Epithelial cell of prostate (primary cell): ENCODE measurements around the gene CUX1.
"Not testable (repeated sequence)": the region's sequence is repeated elsewhere in the genome, so short reads cannot be mapped to it uniquely, and the experiment has no call there.

ENCODE experiments used
- DNase-seq: peaks from one replicate; pipeline ENCODE4 v3.0.0-alpha.2; 2011; ENCODE audit warnings: low read depth, low spot score
- H3K27ac ChIP-seq: fragments of 450-650 bp; 2 replicates; pipeline ENCODE4 v1.5.1; 2017; ENCODE audit warnings: mild to moderate bottlenecking

The CUX1 gene

GRCh38 chr7:102303669-102304422, 486.4 kb downstream of the CUX1 start:
- no peak for DNase-seq

GRCh38 chr7:102304668-102305067, 487.2 kb downstream of the CUX1 start:
- DNase-seq = no peak
- no peak overlapping the region for H3K27ac ChIP-seq

More at GRCh38 chr7:102303669-102304422, 486.4 kb downstream of the CUX1 start:
- no peak overlapping the region for H3K27ac ChIP-seq

DNA sequence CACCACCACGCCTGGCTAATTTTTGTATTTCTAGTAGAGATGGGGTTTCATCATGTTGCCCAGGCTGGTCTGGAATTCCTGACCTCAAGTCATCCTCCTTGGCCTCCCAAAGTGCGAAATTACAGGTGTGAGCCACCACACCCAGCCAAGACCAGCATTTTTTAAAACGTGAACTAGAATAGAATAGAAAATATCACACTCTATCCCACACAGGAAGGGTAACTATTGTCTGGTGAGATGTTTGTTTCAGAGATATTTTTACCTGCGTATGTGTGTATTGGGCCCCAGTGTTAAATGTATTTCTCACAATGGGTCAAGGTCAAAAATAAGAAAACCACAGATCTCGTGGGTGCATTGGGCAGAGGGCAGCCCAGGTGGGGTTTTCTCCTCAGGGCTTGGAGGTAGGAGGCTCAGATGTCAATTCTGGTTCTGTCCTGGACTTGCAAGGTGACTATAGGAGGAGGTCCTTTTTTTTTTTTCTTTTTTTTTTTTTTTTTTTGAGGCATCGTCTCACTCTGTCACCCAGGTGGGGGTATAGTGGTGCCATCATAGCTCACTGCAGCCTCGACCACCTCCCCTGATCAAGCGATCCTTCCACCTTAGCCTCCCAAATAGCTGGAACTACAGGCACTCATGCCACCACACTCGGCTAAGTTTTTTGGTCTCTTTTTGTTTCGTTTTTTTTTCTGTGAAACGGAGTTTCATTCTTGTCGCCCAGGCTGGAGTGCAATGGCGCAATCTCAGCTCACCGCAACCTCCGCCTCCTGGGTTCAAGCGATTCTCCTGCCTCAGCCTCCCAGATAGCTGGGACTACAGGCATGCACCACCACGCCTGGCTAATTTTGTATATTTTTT, 488.2 kb downstream of the CUX1 start:
- no peak for DNase-seq
- H3K27ac ChIP-seq = no peak overlapping the region

DNA sequence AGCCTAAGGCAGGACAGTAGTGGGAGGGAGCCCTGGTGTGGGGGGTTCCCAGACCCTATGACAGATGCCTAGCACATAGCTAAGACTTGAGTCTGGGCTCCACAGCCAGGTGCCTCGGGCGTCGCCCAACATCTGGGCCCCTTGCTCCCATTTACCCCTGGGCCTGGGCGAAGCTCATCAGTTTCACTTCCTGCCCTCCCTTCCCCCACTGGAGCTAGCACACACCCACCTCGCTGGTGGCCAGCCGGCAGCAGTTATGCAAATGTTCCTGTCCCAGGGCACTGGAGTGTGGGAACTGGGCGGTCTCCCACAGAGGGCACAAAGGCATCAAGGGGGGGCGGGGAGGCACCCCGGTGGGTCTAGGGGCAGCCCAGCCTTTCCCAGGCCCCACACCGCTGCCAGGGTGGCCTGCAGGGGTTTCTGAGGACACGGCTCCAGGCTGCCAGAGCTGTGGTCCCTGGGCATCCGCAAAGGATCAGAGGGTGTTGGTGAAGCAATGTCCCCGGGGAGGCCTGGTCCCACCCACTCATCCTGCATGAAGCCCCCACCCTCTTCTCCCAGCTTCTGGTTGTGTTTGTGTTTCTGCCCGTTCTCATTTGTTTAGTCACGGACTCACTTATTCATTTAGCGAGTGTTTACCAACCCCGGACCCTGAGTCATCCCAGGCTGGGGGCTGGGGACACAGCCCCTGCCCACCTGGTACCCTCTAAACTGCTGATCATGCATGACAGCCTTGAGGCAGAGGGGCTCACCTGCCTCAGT, 489.7 kb downstream of the CUX1 start:
- no peak overlapping the region for H3K27ac ChIP-seq
- no peak for DNase-seq

GRCh38 chr7:102310414-102310815, 493.0 kb downstream of the CUX1 start:
- H3K27ac ChIP-seq = no peak overlapping the region
- DNase-seq = no peak

GRCh38 chr7:102312317-102312716, 494.9 kb downstream of the CUX1 start:
- no peak overlapping the region for H3K27ac ChIP-seq
- DNase-seq = no peak

DNA sequence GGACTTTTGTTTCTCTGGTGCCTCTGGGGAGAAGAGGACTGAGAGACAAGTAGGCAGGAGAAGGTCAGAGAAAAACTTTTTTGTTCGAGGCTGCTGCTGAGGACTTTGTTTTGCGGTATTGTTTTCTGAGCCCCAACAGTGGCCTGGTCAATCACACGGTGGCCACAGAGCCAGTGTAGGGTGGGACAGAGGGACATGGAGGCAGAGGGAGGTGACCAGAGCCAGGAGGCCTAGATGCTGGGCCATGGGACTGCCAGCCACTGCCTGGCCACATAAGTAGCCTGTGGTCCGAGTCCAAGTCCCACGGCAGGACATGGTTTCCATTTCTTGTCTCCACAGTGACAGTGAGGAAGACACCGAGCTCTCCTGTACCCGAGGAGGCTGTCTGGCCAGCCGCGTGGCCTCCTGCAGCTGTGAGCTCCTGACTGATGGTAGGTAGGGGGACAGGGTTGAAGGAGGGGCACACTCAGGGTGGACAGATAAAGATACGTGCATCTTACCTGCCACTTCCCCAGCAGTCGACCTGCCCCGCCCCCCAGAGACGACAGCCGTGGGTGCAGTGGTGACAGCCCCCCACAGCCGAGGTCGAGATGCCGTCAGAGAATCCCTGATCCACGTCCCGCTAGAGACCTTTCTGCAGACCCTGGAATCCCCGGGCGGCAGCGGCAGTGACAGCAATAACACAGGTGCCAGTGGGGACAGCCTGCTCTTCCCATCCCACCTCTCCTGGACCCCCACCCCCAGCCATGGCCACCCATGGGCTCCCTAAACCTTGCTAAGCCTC, 496.8 kb downstream of the CUX1 start:
- DNase-seq = no peak
- no peak overlapping the region for H3K27ac ChIP-seq

- H3K27ac ChIP-seq = no peak overlapping the region
- no peak for DNase-seq
These were observed 500.0 kb downstream of the CUX1 start for GRCh38 chr7:102317231-102318059.

DNA sequence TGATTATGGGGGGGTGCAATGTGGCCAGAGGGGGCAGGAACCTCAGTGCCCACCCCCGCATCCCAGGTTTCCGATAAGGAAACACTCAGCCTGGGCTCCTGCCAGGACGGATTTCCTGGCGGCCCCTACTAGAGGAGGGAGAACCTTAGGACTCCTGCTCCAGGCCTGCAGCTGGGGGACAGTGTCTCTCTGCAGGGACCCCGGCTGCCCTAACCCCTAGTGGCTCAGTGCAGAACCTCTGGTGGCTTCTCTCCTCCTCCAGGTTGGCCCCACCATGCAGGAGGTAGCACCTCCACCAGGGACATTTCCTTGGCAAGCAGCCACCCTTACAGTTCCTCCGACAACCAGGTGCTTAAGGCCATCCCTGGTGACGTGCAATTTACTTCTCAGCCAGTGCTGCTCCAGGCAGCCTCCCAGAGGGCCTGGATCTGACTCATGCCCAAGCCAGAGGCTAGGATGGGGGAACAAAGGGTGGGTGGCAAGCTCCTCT, 501.1 kb downstream of the CUX1 start:
- H3K27ac ChIP-seq = no peak overlapping the region
- peak; percentile 53 for DNase-seq

DNA sequence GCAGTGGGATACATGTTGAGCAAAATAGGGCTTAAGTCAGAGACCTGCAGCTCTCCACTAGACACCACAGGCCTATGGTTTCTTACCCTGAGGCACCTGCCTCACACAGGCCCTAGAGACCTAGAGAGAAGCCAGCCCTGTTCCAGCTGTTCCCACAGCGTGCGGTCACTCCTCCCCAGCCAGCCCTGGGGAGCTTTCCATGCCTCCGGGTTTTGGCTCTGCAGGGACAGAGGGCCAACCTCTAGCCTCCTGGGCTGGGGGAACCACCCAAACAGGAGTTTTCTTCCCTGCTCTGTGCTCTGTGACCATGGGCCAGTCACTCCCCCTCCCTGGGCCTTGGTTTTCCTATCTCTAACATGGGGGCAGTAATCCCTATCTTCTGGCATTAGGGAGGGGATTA, 502.2 kb downstream of the CUX1 start:
- no peak for DNase-seq
- H3K27ac ChIP-seq = no peak overlapping the region

DNA sequence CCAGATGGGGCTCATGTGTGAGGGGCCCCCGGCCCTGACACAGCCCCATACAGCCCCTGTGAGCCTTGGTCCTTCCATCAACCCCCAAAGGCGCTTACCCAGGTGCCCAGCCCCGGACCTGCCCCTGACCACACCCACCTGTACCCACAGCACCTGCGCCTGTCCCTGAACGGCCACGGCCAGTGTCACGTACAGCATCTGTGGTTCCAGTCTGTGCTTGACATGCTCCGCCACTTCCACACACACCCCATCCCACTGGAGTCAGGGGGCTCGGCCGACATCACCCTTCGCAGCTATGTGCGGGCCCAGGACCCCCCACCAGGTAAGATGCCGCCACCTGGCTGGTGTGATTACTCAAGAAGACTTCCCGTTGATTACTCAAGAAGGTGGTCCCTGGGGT, 502.8 kb downstream of the CUX1 start:
- no peak for DNase-seq

DNA sequence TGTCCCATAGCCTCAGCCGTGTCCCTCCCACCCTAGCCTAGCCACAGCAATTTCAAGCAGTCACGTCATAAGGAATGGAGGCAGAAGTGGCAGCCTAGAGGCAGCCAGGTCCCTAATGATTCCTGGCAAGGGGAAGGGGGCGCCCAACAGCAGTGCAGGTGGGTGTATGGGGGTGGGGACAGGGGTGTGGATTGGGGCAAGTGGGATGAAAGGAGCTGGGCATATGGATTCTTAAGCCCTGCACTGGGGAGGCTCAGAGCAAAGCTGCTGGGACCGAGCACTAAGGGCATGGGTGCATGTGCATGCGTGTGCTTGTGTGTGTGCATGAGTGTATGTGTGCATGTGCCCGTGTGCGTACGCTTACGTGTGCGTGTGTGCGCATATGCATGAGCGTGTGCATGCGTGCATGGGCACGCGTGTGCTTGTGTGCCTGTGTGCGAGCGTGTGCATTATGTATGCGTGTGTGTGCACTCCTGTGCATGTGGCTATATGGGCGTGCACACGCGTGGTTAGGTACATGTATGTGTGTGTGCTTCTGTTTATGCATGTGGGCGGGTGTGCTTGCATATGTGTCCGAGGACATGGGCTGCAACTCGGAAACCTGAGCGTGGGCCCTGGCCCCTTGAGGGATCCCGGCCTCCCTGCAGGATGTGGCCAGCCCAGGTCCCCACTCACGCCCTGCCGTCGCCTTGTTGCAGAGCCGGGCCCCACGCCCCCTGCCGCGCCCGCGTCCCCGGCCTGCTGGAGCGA, 503.4 kb downstream of the CUX1 start:
- DNase-seq = no peak
- no peak overlapping the region for H3K27ac ChIP-seq

More for the DNA sequence above, 502.8 kb downstream of the CUX1 start:
- H3K27ac ChIP-seq = no peak overlapping the region

- no peak for DNase-seq
- no peak overlapping the region for H3K27ac ChIP-seq
These were observed 504.1 kb downstream of the CUX1 start for GRCh38 chr7:102321351-102322201.

- H3K27ac ChIP-seq = no peak overlapping the region
- DNase-seq = no peak
These were observed 504.8 kb downstream of the CUX1 start for GRCh38 chr7:102322202-102322715.

DNA sequence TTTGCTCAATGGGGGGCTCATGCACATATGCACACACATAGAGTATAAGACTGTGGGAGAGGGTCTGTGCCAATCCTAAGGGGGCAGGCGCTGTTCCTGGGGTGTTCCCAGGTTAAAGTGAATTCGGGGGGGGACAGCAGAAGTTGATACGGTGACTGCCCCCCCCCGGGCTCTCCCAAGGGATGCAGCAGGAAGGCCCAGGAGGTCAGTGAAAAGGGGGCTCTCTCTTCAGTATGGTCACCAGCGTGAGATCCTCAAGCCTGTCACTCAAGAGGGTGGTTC, 506.4 kb downstream of the CUX1 start:
- H3K27ac ChIP-seq = no peak overlapping the region
- DNase-seq = no peak

DNA sequence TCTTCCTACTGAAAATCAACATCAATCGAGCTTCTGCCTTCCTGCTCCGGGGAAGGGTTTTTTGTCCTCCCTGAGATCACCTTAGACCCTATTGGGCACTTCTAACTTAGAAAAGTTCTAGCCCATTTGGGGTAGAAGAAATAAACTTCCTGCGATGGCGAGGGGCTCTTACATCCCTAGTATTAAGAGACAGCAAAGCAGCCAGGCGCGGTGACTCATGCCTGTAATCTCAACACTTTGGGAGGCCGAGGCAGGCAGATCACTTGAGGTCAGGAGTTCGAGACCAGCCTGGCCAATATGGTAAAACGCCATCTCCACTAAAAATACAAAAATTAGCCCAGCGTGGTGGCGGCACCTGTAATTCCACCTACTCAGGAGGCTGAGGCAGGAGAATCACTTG, 507.7 kb downstream of the CUX1 start:
- H3K27ac ChIP-seq = not testable (repeated sequence)

DNA sequence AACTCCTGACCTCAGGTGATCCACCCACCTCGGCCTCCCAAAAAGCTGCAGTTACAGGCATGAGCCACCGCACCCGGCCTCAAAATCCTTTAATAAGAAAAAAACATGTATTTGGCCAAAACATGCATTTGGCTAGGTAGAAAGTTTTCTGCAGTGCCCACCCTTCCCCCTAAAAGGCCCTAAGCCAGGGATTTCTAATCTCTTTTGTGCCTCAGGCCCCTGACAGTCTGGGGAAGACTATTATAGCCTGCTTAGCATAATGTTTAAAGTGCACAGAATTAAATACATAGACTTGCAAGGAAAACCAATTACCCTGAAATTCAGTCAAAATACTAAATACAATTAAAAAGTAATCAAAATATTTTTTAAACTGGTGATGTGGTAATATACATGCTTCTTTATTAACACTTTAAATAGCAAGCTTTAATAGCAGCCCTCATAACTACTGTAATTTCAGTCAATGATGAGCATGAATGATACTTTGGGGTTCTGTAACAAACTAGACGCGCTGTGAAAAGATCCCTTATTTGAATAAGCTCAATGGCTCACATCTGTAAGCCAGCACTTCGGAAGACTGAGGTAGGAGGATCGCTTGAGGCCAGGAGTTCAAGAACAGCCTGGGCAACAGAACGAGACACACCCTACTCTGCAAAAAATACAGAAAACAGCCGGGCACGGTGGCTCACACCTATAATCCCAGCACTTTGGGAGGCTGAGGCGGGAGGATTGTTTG, 508.9 kb downstream of the CUX1 start:
- DNase-seq = no peak
- H3K27ac ChIP-seq = no peak overlapping the region

More for the DNA sequence above, 507.7 kb downstream of the CUX1 start:
- DNase-seq = not testable (repeated sequence)
